ENCODE measurements around the gene GOSR2. TPM values are rescaled to one million over a fixed set of nuclear protein-coding genes. Genes with fewer than 3 reads are reported as not detected.

The GOSR2 gene
- total and polyA plus RNA-seq, 9 of the 15 experiments (the other 6 are each of a cell fraction or from before 2014, with no cell fraction given): 32.7 to 96.3 (median 48.9) TPM

GRCh38 chr17:46916623-46917022, 6.3 kb upstream of the GOSR2 start:
- 35% methylated on average over 3 of the region's 3 CpGs for WGBS (ENCODE audit: insufficient coverage, low coverage, missing lambda C conversion rate)
- FAIRE-seq: no peak

More at GRCh38 chr17:46916623-46917022, 6.3 kb upstream of the GOSR2 start:
- DNase-seq (ENCODE audit: extremely low read depth in 1 of 4, low spot score in 3 of 4) (no peak), ATAC-seq (no peak)
- Histone ChIP-seq H3K9me3 (replicated peaks; ENCODE audit: control insufficient read depth, insufficient read depth, low read depth, low read length) (no peaks in the 10 kb centered on the region), H3K27ac (ENCODE audit: extremely low read depth, low read depth, low read length) (no peak overlapping the region), H3K36me3 (ENCODE audit: control insufficient read depth, insufficient read depth, low read length) (no peaks in the 10 kb centered on the region), H4K20me1 (replicated peaks; ENCODE audit: control insufficient read depth, insufficient read depth, low read length) (no peaks in the 10 kb centered on the region), H3K4me1 (replicated peaks in 1 of 2; ENCODE audit: control insufficient read depth in 2 of 2, insufficient read depth in 2 of 2, low read length in 2 of 2) (no peaks in the 10 kb centered on the region; a peak in 1 of 5 replicates), H2AFZ (ENCODE audit: low read depth, low read length) (no peak overlapping the region), H3K4me2 (ENCODE audit: insufficient read depth, low read length) (no peak overlapping the region), H3K79me2 (ENCODE audit: control insufficient read depth, insufficient read depth, low read length) (no peaks in the 10 kb centered on the region), H3K4me3 (no peak overlapping the region), H3K27me3 (ENCODE audit: control insufficient read depth in 2 of 2, insufficient read depth in 2 of 2, low read length in 2 of 2) (peaks cover 14 to 19% of the 10 kb centered on the region in 2 experiments; a peak in 3 of 5 replicates), H3K9ac (ENCODE audit: insufficient read depth in 1 of 2, low read depth in 2 of 2, low read length in 2 of 2) (no peak overlapping the region), H3K9me1 (ENCODE audit: control insufficient read depth, insufficient read depth, low read length) (no peaks in the 10 kb centered on the region)
- ChIA-PET CTCF (ENCODE audit: low intra/inter-chr PET ratio) (no interaction called here), POLR2A (interaction anchor here (0.7 kb wide), 1 partner anchor 27 kb away, joined by 3 read pairs; no protein-coding TSS in a partner anchor)
- TF ChIP-seq SETDB1 (IDR thresholded peaks at IDR 0.05; ENCODE audit: low read length) (no peak), CREB1 (IDR thresholded peaks at IDR 0.05) (no peak), CREB1 (CRISPR knock-in tag; IDR thresholded peaks at IDR 0.05) (no peak), PURB (CRISPR knock-in tag; IDR thresholded peaks at IDR 0.05; ENCODE audit: low read depth) (no peak), NELFE (IDR thresholded peaks at IDR 0.05; ENCODE audit: insufficient read depth, insufficient read length) (no peak), TGIF2 (CRISPR knock-in tag; IDR thresholded peaks at IDR 0.05) (no peak), FOXM1 (IDR thresholded peaks at IDR 0.05; ENCODE audit: low read depth) (no peak), FOXM1 (CRISPR knock-in tag; IDR thresholded peaks at IDR 0.05; ENCODE audit: low read depth) (no peak), DDX20 (tag; IDR thresholded peaks at IDR 0.05; ENCODE audit: low read depth) (no peak), TSHZ1 (CRISPR knock-in tag; IDR thresholded peaks at IDR 0.05) (no peak)
- in situ Hi-C loops (cut with MboI) (no loop called here), intact Hi-C loops (cut with micrococcal nuclease) (no loop called here)
- no TSS peak for BruUV-seq (replicated peaks)
